ENCODE results near the gene CTSW.

The CTSW gene

GRCh38 chr11:65928667-65929066, 49.0 kb downstream of the CTSW start:
- no peak for DNase-seq (ENCODE audit: low spot score)

- DNase-seq (ENCODE audit: low spot score), result no peak
Observed at GRCh38 chr11:65931773-65932557, 52.3 kb downstream of the CTSW start.

GRCh38 chr11:65932558-65932919, 52.9 kb downstream of the CTSW start:
- peak; percentile 47 for DNase-seq (ENCODE audit: low spot score)
